ENCODE results near the gene CIC. TPM values are rescaled to one million over a fixed set of nuclear protein-coding genes. Genes with fewer than 3 reads are reported as not detected.

The CIC gene
- total and polyA plus RNA-seq, 2 of the 13 experiments (the other 11 are each of a cell fraction or from before 2014, with no cell fraction given): 5.9 to 8.0 TPM

DNA sequence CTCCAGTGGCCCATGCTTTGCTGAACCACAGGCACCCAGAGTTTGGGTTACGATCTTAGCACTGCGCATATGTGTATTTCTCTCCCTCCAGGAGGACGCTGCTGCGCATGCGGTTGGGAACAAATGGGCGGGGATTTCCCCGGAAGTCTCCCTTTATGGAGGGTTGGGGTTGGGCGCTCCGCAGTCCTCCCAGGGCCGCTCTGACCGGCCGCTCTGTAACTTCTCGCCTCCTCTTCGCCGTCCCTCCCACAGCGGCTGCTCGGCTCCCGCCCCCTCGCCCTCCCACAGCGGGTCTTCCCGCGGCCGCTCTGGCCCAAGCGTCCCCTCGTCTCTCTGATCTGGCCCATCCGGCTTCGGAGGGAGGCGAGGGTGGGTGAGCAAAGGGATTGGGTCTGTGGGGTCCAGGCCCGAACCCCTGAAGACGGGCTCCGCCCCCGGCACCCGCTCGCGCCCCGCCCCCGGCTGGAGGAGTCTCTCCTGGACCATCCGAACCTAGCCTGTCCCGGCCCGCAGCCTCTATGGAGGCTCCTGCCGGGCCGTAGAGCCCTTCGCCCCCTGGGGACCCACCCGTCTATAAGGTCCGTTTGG is 56.4 kb downstream of the CIC start, which contains the start of gene MEGF8 (continued):
- peak; percentile 33 for TF ChIP-seq ZNF407 (CRISPR knock-in tag; IDR thresholded peaks at IDR 0.05; ENCODE audit: not compliant biosample characterization)
- TF ChIP-seq KDM2A (CRISPR knock-in tag; IDR thresholded peaks at IDR 0.05; ENCODE audit: borderline replicate concordance, low read depth): peak; percentile 81; the same call in 1 of the 2 replicates
- no peak for TF ChIP-seq SUZ12 (IDR thresholded peaks at IDR 0.05; ENCODE audit: low read depth, low read length)
- 0 out of 2 replicates have a peak, but pooled peaks have one; percentile 49 for TF ChIP-seq MXD3 (CRISPR knock-in tag; IDR thresholded peaks at IDR 0.05)
- TF ChIP-seq ZFX (CRISPR knock-in tag; IDR thresholded peaks at IDR 0.05; ENCODE audit: low read depth): peak; percentile 85
- TF ChIP-seq MIER3 (CRISPR knock-in tag; IDR thresholded peaks at IDR 0.05; ENCODE audit: borderline replicate concordance): peak; percentile 28; the same call in 1 of the 2 replicates
- TF ChIP-seq, protein P1, sequence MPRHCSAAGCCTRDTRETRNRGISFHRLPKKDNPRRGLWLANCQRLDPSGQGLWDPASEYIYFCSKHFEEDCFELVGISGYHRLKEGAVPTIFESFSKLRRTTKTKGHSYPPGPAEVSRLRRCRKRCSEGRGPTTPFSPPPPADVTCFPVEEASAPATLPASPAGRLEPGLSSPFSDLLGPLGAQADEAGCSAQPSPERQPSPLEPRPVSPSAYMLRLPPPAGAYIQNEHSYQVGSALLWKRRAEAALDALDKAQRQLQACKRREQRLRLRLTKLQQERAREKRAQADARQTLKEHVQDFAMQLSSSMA (CRISPR knock-in tag; IDR thresholded peaks at IDR 0.05): 0 out of 2 replicates have a peak, but pooled peaks have one; percentile 60
- TF ChIP-seq MYC (CRISPR knock-in tag; IDR thresholded peaks at IDR 0.05; ENCODE audit: borderline replicate concordance): peak; percentile 41; the same call in 1 of the 2 replicates
- no peak for TF ChIP-seq ZBTB33 (CRISPR knock-in tag; IDR thresholded peaks at IDR 0.05)
- peak; percentile 85 for TF ChIP-seq TARDBP (CRISPR knock-in tag; IDR thresholded peaks at IDR 0.05)
- TF ChIP-seq, protein P2, sequence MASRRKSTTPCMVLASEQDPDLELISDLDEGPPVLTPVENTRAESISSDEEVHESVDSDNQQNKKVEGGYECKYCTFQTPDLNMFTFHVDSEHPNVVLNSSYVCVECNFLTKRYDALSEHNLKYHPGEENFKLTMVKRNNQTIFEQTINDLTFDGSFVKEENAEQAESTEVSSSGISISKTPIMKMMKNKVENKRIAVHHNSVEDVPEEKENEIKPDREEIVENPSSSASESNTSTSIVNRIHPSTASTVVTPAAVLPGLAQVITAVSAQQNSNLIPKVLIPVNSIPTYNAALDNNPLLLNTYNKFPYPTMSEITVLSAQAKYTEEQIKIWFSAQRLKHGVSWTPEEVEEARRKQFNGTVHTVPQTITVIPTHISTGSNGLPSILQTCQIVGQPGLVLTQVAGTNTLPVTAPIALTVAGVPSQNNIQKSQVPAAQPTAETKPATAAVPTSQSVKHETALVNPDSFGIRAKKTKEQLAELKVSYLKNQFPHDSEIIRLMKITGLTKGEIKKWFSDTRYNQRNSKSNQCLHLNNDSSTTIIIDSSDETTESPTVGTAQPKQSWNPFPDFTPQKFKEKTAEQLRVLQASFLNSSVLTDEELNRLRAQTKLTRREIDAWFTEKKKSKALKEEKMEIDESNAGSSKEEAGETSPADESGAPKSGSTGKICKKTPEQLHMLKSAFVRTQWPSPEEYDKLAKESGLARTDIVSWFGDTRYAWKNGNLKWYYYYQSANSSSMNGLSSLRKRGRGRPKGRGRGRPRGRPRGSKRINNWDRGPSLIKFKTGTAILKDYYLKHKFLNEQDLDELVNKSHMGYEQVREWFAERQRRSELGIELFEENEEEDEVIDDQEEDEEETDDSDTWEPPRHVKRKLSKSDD (CRISPR knock-in tag; IDR thresholded peaks at IDR 0.05; ENCODE audit: low read depth): peak; percentile 45; the same call in 1 of the 2 replicates
- no peak for TF ChIP-seq ZFP62 (CRISPR knock-in tag; IDR thresholded peaks at IDR 0.05)
- TF ChIP-seq BHLHE40 (IDR thresholded peaks at IDR 0.05; ENCODE audit: low read length): 0 out of 2 replicates have a peak, but pooled peaks have one; percentile 11
- no peak for TF ChIP-seq RFXANK (CRISPR knock-in tag; IDR thresholded peaks at IDR 0.05)
